OCI-LY7 (cell line): Measurements from ENCODE around the gene RASSF4. TPM values are rescaled to one million over a fixed set of nuclear protein-coding genes. Genes with fewer than 3 reads are reported as not detected.

ENCODE experiments used
- BruUV-seq: library from RNA; stranded (reverse); fragments of 400-500 nt; replicated peaks from 2 replicates; lab custom pipeline; 2021; lab: Mats Ljungman, UMichigan
- CTCF ChIA-PET: fragments of 300-600 bp; sonication (Branson Sonifier 250); formaldehyde crosslinking; loops from one replicate; lab custom pipeline; 2022; ENCODE audit warnings: antibody characterized with exemption; ENCODE audit not compliant: unreplicated experiment; lab: Charles Lee
- POLR2A ChIA-PET: fragments of 300-600 bp; sonication (Branson Sonifier 250); formaldehyde crosslinking; loops from one replicate; lab custom pipeline; 2022; ENCODE audit warnings: antibody characterized with exemption; lab: Charles Lee
- DNase-seq: peaks from one replicate; pipeline ENCODE4 v3.0.0-alpha.2; 2015; ENCODE audit warnings: low spot score
- H2AFZ ChIP-seq: fragments of 200-600 bp; sonication (generic), shearing (Covaris generic); 2 replicates; pipeline ENCODE4 v1.6.1; 2014; ENCODE audit warnings: mild to moderate bottlenecking, antibody characterized with exemption, low read length, moderate library complexity
- H3K27ac ChIP-seq: fragments of 200-600 bp; sonication (generic); 2 replicates; pipeline ENCODE4 v1.5.1; 2014; ENCODE audit warnings: mixed run types, low read depth, mild to moderate bottlenecking, moderate library complexity, low read length, inconsistent platforms; ENCODE audit not compliant: poor library complexity, severe bottlenecking
- H3K36me3 ChIP-seq: fragments of 200-600 bp; sonication (generic); 2 replicates; pipeline ENCODE4 v1.6.1; 2014; ENCODE audit warnings: mild to moderate bottlenecking, antibody characterized with exemption, low read length, moderate library complexity, mixed read lengths; ENCODE audit not compliant: insufficient read depth
- H3K4me1 ChIP-seq: fragments of 200-600 bp; sonication (generic); 2 replicates; pipeline ENCODE4 v1.5.1; 2014; ENCODE audit warnings: mild to moderate bottlenecking, low read length; ENCODE audit not compliant: insufficient read depth, poor library complexity, severe bottlenecking
- H3K4me2 ChIP-seq: fragments of 200-600 bp; sonication (generic); 2 replicates; pipeline ENCODE4 v1.6.1; 2014; ENCODE audit warnings: mild to moderate bottlenecking, low read length
- H3K4me3 ChIP-seq: fragments of 200-600 bp; sonication (generic); 2 replicates; pipeline ENCODE4 v1.5.1; 2014; ENCODE audit warnings: mild to moderate bottlenecking, low read depth, low read length; ENCODE audit not compliant: poor library complexity, severe bottlenecking
- H3K79me2 ChIP-seq: fragments of 200-600 bp; sonication (generic); 2 replicates; pipeline ENCODE4 v1.6.1; 2016; ENCODE audit warnings: low read depth, mild to moderate bottlenecking, low read length, moderate library complexity, mixed read lengths; ENCODE audit not compliant: insufficient read depth
- H3K9me2 ChIP-seq: fragments of 200-600 bp; sonication (generic); 2 replicates; pipeline ENCODE4 v1.6.1; 2016; ENCODE audit warnings: mild to moderate bottlenecking, low read length, mixed read lengths; ENCODE audit not compliant: insufficient read depth
- H3K9me3 ChIP-seq: fragments of 200-600 bp; sonication (generic); 2 replicates; pipeline ENCODE4 v1.6.1; 2014; ENCODE audit warnings: mild to moderate bottlenecking, mixed run types, low read length, mixed read lengths
- H4K20me1 ChIP-seq: fragments of 200-600 bp; sonication (generic); 2 replicates; pipeline ENCODE4 v1.6.1; 2014; ENCODE audit warnings: mild to moderate bottlenecking, antibody characterized with exemption, low read length, moderate library complexity, mixed read lengths; ENCODE audit not compliant: insufficient read depth
- EZH2phosphoT487 ChIP-seq: fragments of 200-600 bp; sonication (generic); IDR thresholded peaks from 2 replicates; pipeline ENCODE4 v1.6.1; 2018; ENCODE audit warnings: low read depth, borderline replicate concordance, mild to moderate bottlenecking, mixed run types, antibody characterized with exemption, low read length, moderate library complexity, mixed read lengths
- intact Hi-C: fragments of 100-400 bp; cut with micrococcal nuclease; formaldehyde crosslinking; loops from one replicate; pipeline ENCODE4 v1.10.0; 2022; ENCODE audit not compliant: unreplicated experiment
- total RNA-seq, 2 experiments: library from RNA; depleted of rRNA in 1 of 2; stranded (reverse); fragments of >200 nt in 1 of 2; shearing (Covaris generic) in 1 of 2; gene quantifications; 2 replicates each; pipeline ENCODE4 v1.2.3, GENCODE V29; 2014 to 2022
- TF ChIP-seq, protein P1 (sequence below): fragments of 200-600 bp; sonication (generic); conservative IDR thresholded peaks from 2 replicates; pipeline ENCODE4 v1.5.1; 2014; ENCODE audit warnings: mild to moderate bottlenecking, antibody characterized with exemption, low read length, moderate library complexity, mixed read lengths

The RASSF4 gene
- total RNA-seq, 2 experiments from 2014 or later: 2.6 to 5.3 TPM

DNA sequence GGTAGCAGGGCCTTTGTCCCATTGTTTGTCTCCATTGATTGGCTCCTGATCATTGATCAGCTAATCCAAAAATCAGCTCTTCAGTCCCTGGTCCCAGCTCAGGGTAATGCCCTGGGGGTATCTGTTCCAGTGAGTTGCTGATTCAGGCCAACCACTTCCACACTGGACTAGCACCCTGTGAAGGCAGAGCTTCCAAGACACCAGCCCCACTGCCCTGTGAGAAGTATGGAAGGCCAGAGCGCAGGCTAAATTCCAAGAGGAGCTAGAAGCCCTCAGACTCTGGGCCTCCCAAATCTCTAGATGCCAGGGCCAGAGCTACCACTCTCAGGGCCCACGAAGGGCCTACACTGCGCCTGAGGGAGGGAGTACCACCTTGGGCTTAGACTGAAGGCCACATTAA, 38.1 kb upstream of the RASSF4 start:
- Histone ChIP-seq H4K20me1 (no peaks in the 10 kb centered on the region), H3K79me2 (no peaks in the 10 kb centered on the region), H3K36me3 (no peaks in the 10 kb centered on the region), H3K4me2 (no peak overlapping the region), H3K9me2 (no peaks in the 10 kb centered on the region), H3K27ac (no peak overlapping the region), H3K4me1 (no peaks in the 10 kb centered on the region), H2AFZ (no peak overlapping the region), H3K9me3 (no peaks in the 10 kb centered on the region), H3K4me3 (no peak overlapping the region)
- POLR2A ChIA-PET: no interaction called here
- TF ChIP-seq, protein P1, sequence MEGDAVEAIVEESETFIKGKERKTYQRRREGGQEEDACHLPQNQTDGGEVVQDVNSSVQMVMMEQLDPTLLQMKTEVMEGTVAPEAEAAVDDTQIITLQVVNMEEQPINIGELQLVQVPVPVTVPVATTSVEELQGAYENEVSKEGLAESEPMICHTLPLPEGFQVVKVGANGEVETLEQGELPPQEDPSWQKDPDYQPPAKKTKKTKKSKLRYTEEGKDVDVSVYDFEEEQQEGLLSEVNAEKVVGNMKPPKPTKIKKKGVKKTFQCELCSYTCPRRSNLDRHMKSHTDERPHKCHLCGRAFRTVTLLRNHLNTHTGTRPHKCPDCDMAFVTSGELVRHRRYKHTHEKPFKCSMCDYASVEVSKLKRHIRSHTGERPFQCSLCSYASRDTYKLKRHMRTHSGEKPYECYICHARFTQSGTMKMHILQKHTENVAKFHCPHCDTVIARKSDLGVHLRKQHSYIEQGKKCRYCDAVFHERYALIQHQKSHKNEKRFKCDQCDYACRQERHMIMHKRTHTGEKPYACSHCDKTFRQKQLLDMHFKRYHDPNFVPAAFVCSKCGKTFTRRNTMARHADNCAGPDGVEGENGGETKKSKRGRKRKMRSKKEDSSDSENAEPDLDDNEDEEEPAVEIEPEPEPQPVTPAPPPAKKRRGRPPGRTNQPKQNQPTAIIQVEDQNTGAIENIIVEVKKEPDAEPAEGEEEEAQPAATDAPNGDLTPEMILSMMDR: no peak
- no peak for TF ChIP-seq EZH2phosphoT487
- intact Hi-C loops: no loop called here
- no TSS peak for BruUV-seq
- CTCF ChIA-PET: interaction anchor here (1.0 kb wide), 1 partner anchor 11 kb away, joined by 3 read pairs; no protein-coding TSS in a partner anchor
- DNase-seq: no peak

DNA sequence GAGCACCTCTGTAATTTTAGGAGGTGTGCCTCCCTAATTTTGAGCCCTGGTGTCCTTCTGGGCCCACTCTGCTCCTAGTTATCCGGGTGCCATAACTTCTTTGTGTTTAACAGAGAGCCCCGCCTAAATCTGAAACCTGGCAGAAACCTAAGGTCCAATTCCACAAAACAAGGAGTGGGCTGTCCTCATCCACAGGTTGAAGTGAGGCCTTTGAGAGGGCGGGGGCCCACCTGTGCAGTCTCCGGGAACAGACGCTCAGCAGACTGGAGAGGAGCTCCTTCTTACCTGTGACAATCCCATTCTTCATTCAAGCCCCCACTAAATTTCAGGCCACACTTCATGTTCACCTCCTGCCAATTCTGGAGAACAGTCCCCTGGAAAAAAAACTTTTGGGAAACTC, 37.6 kb upstream of the RASSF4 start:
- no TSS peak for BruUV-seq

DNA sequence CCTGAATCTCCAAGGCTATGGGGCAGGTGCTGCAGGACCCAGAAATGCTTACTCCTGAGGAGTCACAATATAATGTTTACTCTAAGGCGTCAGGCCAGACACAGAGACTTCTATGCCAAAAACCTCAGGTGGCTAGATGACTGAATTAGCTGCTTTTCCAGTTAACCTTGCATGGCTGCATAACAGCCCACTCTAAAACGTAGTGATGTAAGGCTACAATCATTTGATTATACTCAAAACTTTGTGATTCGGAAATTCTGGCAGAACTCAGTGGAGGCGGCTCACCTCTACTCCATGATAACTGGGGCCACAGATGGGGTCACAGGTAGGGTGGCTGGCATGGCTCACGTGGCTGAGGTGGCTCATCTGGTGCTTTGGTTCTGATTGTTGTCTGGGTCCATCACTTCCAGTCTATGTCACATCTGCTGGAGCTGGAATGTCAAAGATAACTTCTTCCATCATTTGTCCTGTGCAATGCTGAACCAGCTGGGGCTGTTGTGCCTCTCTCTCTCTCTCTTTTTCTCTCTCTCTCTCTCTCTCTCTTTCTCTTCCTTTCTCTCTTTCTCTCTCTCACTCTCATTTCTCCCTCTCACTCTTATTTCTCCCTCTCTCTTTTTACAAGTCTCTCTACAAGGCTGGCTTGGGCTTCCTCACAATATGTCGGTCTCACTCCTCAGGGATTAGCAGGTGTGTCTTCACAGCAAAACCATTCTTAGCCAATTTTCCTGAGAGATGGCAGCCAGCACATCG, 36.6 kb upstream of the RASSF4 start:
- intact Hi-C loops: no loop called here
- Histone ChIP-seq H3K9me3 (no peaks in the 10 kb centered on the region), H3K9me2 (no peaks in the 10 kb centered on the region), H3K4me1 (no peaks in the 10 kb centered on the region), H3K4me2 (no peak overlapping the region), H2AFZ (no peak overlapping the region), H3K27ac (no peak overlapping the region), H3K79me2 (no peaks in the 10 kb centered on the region), H4K20me1 (no peaks in the 10 kb centered on the region), H3K36me3 (no peaks in the 10 kb centered on the region), H3K4me3 (no peak overlapping the region)
- DNase-seq: no peak
- no TSS peak for BruUV-seq
- TF ChIP-seq EZH2phosphoT487: no peak
- TF ChIP-seq, protein P1: no peak
- POLR2A ChIA-PET: no interaction called here
- CTCF ChIA-PET: no interaction called here

More for the DNA sequence above, 37.6 kb upstream of the RASSF4 start:
- no peaks in the 10 kb centered on the region for H3K36me3 ChIP-seq
- H3K27ac ChIP-seq: no peak overlapping the region
- CTCF ChIA-PET: no interaction called here
- H3K4me3 ChIP-seq: no peak overlapping the region
- POLR2A ChIA-PET: no interaction called here
- no peaks in the 10 kb centered on the region for H3K9me3 ChIP-seq
- no peak overlapping the region for H2AFZ ChIP-seq
- H4K20me1 ChIP-seq: no peaks in the 10 kb centered on the region
- DNase-seq: no peak
- no peak overlapping the region for H3K4me2 ChIP-seq
- H3K79me2 ChIP-seq: no peaks in the 10 kb centered on the region
- TF ChIP-seq, protein P1: no peak
- H3K9me2 ChIP-seq: no peaks in the 10 kb centered on the region
- intact Hi-C loops: no loop called here
- H3K4me1 ChIP-seq: no peaks in the 10 kb centered on the region
